GM21825 (cell line): Measurements from ENCODE around the gene FOXP1.

ENCODE experiments used
- ATAC-seq: cut with Tn5 transposase; IDR thresholded peaks from one replicate; pipeline ENCODE4 v1.9.1; 2021; ENCODE audit warnings: mild to moderate bottlenecking, moderate library complexity; ENCODE audit not compliant: unreplicated experiment

FOXP1 gene

DNA sequence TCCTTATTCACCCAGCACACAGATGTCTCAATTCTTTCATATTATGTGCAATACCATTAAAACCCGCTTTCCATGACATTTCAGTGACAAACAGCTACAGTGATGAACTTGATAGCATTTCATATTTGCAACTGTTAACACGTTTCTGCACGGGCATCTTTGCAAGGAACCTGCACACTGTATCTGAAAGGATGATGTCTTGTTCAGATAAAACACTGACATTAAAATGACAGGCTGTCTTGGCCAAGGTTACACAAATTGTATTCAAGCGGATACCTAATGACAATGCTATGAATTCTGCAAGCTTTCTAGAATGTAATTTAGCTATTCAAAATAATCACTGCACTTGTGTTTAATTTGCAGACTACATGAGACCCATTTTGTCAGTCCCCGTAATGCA, 529.2 kb downstream of the FOXP1 start:
- no peak for ATAC-seq

GRCh38 chr3:71053495-71053894, 530.0 kb downstream of the FOXP1 start:
- ATAC-seq = no peak

DNA sequence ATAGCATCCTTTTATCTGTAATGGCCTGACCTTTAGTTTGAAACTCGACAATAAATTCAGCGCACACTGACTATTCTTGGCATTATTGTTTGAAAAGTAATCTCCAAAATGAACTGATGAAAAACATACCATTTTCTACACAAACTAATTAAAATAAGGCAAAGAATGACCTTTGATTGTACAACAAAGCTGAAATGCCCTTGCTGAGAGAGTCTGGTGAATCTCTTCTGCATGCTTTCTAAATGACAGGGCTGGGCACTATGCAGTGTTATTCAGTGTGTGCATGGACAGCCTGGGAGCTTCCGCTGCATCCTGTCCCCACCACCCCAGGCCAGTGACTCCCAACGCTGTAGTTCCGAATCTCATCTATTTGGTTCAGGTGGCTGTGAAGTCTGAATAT, 530.8 kb downstream of the FOXP1 start:
- ATAC-seq = no peak

DNA sequence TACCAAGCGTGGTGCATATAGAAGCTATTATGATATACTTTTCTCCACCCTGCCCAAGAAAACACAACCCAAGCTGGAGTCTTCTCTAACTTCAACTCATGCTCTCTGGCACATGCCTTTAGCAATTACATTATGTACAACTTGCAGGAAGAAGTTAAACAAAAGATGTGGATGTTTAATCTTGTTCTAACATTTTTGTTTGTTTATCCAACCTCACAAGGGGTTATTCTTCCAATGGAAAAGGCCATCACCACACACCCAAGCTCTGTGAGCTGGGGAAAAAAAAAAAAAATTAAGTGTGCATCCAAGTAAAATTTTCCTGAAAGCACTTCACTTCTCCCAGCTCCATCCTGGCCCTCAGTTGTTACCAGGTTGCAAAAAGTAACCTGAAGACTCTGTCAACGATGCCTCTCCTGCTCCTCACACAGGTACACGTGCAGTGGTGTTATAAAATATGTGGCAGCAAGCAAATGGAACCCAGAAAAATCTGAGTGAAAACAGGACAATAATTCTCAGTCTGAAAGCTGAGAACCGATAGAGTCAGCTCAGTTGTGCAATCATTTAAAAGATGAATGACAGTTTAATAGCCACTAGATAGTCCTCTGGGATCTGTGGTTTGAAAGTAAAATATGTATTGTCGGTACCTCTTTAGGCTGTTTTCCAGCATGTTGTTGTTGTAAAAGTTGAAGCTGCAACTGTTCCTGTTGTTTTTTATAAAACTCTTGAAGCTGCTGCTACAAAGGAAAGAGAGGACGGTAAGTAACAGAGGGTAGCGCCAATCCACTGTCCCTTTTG, 531.4 kb downstream of the FOXP1 start:
- ATAC-seq = no peak

DNA sequence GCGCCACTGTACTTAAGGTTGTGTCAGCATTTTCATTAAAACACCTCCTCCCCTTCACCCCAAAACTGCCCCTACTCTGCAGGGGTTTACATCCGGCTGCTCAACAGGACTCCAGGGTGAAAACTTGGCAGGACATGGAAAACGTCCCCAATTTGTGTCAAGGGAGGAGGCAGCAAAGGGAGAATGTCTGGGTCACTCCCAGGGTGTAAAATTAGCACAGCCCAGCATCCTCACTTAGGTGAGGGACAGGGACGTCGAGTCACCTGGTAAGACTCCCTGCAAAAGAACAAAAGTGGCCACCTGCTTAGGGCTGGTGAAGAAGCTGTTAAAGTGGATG, 532.3 kb downstream of the FOXP1 start:
- ATAC-seq = no peak

DNA sequence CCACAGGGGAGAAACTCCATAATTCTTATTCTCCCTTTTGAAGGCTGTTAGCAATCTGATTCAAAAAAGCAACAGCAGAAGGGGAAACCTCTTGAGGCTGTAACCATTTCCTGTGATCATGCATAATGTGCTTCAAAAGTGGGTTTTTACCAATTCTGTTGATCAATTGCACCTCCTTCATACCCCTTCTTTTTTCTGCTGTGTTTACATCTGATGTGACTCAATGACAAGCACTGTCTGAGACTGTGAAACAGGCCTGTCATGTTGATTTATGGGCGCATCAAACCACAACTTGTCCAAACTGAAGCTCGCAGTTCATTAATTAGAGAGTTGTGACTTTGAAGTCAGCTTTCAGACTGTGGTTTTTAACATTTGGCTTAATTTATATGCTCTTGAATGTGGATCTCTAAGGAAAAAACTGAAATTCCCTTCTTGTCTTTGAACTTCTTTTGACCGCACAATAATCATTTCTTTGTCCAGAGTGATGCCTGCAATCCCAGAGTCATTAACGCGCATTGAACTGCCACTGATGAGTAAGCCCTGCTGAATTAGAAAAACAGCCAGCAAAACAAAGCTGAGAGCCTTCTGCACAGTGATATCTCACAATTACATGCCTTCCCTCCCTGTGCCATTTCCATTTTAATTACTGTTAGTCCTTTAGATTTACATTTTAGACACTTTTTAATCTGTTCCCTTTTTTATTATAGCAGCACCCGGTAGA, 532.8 kb downstream of the FOXP1 start:
- ATAC-seq = no peak

- ATAC-seq = no peak
Observed at GRCh38 chr3:71050166-71050537, 533.4 kb downstream of the FOXP1 start.

DNA sequence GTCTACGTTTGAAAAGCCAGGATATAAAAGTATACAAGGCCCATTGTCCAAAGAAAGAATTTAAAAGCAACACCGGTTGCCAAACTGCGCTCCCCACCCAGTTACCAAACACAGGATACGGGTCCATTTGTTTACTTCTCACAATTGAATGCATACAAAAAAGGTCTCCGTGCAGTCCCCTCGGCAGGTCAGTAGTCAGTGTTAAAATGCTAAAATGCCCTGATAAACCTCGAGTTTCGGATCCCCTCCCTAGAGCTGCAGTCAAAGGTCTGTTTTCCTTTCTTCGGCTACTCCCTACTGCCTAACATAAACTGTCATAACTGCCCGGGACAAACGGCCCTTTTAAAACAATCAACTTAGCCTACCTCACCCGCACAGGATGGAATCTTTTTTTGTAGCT, 534.6 kb downstream of the FOXP1 start:
- no peak for ATAC-seq

GRCh38 chr3:71047616-71048531, 535.7 kb downstream of the FOXP1 start:
- ATAC-seq = no peak

DNA sequence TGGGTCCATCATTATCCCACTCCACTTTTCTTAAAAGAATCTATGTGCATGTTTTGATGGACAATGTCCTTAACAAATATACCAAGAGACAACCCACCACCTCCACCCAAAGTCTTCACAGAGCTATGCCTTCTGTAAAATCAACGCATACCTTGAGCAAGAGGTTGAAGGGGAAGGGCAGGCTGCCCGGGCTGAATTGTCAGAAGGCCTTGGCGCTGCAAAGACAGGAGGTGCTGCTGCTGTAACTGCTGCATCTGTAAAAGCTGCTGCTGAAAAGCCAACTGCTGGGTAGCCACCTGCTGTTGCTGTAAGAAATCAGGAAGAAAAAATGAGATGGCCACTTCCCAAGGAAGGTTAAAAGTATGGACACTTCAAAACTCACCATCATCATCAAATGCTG, 536.7 kb downstream of the FOXP1 start:
- no peak for ATAC-seq

GRCh38 chr3:71045917-71046282, 537.6 kb downstream of the FOXP1 start:
- ATAC-seq = no peak

GRCh38 chr3:71045212-71045916, 538.2 kb downstream of the FOXP1 start:
- no peak for ATAC-seq

DNA sequence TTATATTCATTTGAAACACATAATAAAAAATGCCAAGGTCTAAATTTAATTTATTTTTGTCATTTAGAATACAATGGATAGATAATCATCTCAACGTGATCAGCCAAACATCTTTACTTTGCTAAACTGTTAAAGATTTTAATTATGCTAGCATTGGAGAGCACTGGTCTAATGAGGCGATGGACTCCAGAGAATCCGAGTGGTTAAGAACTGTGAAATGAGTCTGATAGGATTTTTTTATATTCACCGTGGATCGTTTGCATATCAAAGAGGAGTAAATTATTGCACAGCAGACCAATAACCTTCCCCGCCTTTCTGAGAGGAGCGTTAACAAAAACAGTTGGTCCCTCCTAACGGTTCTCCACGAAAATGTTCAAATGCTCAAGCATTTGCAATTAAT, 540.8 kb downstream of the FOXP1 start:
- no peak for ATAC-seq

DNA sequence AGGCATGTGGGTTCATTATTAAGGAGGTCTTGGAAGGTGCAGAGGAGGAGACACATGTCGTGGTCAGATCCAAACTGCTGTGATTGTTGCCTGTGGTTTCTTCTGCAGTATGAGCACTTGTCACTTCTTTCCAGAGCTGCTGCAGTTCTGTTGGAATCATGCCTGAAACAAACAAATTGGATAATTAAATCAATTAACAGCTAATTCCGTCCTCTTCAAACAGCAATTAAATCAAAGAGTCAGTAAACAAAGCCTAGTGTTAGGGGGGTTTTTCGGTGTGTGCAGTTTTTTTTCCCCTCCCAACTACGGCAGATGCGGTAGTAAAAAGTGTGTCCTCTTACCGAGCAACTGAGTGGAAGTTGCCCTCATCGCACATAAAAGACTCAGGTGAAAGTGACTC, 542.2 kb downstream of the FOXP1 start:
- ATAC-seq = no peak

DNA sequence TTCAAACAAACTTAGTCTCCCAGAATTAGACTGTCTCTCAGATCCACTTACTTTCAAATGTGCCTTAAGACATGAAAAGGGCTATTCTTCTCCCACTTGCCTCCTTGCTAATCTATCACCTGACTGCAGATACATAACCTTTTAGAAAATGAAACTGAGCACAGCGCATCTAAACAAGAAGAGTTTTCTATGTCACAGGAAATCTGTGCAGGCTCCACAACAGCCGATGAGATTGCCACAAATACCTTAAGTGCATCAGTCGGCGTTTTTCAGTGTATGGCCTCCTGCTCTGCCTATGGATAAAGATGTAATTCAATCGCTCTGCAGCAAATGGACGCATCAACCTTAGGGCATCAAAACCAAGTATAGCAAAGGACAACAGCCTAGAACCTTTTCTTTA, 544.2 kb downstream of the FOXP1 start:
- ATAC-seq = no peak

DNA sequence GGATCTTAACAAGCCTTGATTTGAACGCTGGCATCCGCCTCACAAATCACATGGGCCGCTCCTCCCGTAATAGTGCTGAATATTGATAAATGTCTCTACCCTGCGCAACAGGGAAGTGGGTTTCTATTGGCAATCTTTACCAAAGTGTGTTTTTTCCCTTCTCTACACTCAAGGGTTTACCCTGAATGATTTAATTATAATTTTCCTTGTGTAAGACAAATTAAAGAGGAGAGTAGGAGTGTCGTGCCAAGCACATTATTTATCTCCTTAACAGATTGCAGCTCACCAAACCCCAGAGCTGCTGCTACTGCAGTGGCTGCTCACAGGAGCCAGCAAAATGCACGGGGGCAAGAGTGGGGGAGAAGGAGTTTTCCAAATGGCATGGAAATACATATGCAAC, 545.8 kb downstream of the FOXP1 start:
- ATAC-seq = no peak

DNA sequence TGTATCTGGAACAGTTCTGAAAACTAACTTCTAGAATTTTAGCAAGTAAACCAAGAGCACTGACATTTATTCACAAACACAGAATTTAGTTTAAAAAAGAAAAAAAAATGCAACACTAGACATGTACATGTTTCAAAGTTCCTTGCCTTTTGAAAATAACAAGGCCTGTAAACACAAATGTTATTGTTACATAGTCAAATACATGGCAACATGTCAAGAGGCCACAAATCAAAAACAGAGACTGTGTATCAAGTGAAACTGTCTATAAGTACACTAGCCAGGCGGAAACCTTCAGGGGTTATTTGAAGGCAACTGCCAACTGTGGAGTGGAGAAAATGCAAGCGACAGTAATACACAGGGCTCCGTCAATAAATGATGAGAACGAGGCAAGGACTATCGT, 547.6 kb downstream of the FOXP1 start:
- no peak for ATAC-seq

- ATAC-seq = no peak
Observed at GRCh38 chr3:71035314-71035713, 548.2 kb downstream of the FOXP1 start.

DNA sequence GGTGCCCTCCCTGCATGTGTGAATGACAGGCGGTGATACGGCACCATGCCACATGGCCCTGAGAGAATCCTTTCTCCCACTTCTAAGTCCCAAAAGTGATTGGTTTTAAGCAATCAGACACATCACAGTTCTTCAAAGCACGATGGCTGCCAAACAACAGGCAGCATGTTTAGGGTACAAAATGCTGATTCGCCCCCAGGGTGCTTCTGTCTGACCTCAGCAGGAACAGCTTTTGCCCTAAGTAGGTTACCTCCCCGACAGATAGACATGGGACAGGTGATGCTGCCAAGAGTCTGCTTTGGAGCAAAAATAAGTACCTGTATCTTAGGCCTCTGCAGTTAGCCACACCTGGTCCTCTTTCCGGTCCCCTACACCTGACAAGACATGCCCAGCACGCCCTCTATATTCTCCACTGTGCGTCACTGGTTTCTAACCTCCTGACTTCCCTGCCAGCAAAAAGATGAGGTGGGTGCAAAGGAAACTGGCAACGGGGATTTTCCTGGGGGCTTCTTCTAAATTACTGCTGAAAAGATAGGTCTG, 549.8 kb downstream of the FOXP1 start:
- ATAC-seq = no peak

DNA sequence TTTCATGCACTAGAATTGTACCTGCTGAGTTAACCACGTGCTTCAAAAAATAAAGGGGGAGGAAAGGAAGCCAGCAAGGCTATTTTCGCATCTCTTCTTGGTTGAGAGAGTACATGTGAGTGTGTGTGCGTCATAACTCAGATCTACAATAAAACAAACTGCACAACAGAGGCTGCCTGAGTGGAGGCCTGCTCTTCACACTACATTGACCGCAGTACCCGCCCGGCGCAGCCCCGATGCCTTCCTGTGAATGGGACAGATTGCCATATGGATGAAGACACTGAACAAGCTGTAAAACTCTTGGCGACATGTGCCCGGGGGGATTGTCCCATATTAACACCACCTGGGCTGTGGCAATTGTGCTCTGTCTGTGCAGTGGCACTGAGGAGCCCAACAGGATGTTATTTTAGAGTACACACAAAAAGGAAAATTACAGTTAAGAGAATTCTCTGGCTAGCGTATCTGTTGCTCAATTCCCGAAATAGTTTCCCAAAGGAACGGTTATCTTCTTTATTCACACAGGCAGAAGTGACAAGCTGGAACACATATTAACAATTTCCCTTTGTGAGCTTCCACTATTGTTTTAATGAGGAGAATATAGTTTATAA, 551.5 kb downstream of the FOXP1 start:
- ATAC-seq = no peak
